ENCODE measurements around the gene GPR37L1.
"Not testable (repeated sequence)": the region's sequence is repeated elsewhere in the genome, so short reads cannot be mapped to it uniquely, and the experiment has no call there.

The GPR37L1 gene

DNA sequence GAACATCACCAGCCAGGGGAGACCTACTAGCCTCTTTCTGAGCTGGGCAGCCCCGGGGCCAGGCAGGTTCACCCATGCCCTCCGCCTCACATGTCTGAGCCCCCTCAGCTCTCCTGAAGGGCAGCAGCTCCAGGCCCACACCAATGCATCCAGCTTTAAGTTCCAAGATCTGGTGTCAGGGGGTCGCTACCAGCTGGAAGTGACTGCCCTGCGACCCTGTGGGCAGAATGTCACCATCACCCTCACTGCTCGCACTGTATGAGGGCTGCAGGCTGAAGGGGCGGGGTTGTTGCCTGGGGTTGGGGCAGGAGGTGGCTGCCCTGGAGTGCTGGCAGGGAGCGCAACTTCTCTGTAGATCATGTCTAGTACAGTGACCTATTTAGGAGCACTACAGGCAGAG lies 46.1 kb downstream of the GPR37L1 start:
- no peak for DNase-seq (ENCODE audit: low spot score)

DNA sequence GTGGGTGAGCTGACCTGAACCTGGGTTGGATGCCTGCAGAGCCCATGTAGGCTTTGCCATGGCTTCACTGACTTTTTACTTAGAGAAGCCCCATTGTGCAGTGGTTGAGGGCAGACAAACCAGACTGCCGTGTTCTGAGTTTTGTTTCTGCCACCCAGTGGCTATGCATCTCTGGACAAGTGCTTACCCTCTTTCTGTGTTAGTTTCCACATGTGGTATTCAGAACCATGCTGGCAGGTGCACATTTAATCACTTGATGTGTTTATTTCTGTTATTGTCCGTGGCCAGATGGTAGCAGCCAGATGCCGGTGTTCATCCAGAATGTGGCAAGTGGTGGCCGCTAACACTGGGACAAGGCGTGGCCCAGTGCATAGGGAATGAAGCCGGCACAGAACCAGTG lies 48.0 kb downstream of the GPR37L1 start:
- DNase-seq (ENCODE audit: low spot score), result no peak

DNA sequence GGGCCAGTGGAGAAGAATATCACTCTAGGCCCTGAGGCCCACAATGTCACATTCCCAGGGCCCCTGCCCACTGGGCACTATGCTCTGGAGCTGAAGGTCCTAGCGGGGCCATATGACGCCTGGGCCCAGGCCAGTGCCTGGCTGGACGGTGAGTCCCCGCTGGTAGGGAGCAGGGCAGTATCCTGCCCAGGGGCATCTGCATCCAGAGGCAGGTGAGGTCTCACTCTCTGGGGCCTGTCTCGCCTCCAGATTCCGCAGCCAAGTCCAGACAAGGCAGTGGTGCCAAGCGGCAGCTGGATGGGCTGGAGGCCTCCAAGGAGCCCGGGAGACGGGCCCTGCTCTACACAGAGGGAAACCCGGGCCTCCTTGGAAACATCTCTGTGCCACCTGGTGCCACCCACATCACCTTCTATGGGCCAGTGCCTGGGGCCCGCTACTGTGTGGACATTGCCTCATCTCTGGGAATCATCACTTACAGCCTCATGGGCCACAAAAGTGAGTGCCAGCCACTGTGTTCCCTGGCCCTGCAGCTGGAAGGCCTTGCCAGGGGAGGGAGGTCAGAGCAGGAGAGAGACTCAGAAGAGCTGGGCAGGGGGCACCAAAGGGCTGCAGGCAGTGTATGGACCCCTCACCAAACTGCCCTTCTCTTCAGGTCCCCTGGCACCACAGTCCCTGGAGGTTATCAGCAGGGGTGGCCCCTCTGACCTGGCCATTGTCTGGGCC lies 48.7 kb downstream of the GPR37L1 start:
- DNase-seq (ENCODE audit: low spot score), result no peak

DNA sequence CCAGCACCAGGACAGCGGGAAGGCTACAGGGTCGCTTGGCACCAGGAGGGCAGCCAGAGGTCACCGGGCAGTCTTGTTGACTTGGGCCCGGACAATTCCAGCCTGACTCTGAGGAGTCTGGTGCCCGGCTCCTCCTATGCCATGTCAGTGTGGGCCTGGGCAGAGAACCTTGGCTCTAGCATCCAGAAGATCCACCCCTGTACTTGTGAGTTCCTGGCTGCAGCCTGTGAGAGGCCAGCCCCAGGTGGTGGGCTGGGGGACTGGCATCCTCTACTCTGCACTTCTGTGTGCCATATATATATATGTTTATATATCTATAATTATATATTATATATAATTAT lies 49.3 kb downstream of the GPR37L1 start:
- no peak for DNase-seq (ENCODE audit: low spot score)

DNA sequence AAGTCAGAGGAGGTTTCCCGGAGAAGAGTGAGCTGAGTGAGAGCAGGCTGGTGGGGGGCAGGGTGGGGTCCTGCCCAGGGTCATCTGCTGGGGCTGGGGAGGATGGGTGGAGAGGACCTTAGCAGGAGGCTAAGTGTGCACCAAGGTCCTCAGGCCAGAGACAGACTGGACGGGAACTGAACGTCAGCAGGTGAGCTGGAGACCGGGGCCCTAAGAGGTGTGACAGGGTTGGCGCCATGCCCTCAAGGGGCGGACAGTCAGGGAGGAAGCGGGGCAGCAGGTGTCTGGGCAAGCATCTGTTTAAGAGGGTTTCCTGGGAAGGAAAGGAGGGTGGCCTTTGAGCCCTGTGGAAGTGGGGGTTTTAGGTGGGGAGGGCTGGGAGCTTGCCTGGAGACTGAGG lies 51.3 kb downstream of the GPR37L1 start:
- DNase-seq (ENCODE audit: low spot score), result no peak

DNA sequence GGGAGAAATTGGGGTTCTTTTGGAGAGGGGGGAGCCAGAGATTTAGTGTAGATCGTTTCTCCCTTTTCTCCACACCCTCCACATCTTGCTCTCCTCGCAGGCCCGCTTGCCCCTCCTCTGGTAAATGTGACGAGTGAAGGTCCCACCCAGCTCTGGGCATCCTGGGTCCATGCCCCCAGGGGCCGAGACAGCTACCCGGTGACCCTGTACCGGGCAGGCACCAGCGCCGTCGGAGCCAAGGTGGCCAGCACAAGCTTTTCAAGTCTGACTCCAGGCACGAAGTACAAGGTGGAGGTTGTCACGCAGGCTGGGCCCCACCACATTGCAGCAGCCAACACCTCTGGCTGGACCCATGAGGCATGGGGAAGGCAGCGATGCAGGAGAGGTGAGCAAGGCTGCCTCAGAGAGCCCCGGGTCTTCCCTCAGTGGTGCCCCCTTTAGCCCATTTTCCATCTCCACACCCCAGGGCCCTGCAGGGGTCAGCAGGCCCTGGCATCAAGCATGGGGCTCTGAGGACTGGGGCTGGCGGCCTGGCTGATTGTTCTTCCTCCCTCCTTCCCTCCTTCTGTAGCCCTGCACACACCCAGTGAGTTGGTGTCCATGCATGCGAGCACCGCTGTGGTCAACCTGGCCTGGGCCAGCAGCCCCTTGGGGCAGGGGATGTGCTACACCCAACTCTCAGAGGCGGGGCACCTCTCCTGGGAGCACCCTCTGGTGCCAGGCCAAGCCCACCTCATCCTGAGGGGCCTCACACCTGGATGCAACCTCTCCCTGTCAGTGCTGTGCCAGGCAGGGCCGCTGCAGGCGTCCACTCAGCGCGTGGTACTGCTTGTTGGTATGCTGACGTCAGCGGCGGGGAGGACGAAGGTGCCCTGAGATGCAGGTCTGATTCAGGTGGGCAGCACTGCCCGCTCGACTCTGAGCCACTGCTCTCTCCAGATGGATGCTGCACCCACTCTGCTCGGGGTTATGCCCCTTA lies 54.5 kb downstream of the GPR37L1 start:
- no peak for DNase-seq (ENCODE audit: low spot score)

DNA sequence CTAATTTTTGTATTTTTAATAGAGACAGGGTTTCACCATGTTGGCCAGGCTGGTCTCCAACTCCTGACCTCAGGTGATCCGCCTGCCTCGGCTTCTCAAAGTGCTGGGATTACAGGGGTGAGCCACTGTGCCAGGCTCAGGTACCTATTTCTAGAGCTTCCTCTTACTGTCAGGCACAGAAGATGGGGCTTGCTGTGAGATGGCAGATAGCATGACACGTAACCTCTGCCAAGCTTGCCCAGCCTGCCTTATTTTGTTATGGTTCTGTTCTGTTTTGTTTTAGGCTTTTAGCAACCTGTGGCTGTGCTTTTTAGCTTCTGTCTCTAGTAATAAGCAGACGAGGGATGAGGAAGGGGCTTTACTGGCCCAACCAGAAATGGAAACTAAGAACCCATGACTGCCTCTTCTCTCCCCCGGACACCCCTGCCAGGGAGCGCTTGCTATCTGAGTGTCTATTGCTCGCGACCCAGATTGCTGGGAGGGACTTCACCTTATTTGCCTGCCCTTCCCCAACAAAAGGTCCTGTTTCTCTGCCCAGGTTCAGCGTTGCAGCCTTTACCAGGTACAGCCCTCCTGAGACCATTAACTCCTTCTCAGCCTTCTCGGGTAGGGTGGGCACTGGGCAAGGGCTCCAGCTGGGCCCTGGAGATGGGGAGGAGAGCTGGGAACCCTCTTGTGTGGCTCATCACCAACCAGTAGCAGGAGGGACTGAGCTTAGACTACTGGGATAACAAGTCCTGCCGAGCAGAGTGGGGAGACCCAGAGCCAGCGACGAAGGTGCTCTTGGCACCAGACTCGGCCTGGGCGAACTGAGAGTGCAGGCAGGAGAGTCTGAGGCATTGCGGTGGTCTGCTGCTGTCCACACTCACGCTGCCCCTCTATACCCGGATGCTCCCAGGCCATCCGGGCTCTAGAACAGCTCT lies 57.4 kb downstream of the GPR37L1 start:
- no peak for DNase-seq (ENCODE audit: low spot score)

DNA sequence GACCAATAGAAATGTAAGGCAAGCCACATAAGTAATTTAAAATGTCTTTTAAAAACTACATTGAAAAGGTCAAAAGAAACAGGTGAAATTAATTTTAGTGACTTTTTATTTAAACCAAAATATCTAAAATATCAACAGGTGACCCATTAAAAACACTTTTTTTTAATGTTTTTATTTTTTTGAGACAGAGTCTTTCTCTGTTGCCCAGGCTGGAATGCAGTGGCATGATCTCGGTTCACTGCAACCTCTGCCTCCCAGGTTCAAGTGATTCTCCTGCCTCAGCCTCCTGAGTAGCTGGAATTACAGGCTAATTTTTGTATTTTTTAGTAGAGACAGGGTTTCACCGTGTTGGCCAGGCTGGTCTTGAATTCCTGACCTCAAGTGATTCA lies 58.0 kb downstream of the GPR37L1 start:
- DNase-seq (ENCODE audit: low spot score), result not testable (repeated sequence)

DNA sequence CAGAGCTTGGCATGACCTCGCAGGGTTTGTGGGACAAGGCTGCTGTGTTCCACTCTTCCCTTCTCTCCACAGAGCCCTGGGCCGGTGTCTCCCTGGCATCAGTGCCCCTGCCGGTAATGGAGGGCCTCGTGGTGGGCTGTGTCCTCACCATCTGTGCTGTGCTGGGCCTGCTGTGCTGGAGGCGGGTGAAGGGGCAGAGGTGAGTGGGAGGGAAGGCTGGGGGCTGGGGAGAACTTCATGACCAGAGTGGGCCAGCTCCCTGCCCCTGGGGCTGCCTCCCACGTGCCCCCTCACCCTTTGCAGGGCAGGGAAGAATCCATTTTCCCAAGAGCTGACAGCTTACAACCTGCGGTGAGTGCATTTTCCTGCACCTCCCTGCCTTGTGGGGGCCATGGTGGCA lies 58.9 kb downstream of the GPR37L1 start:
- DNase-seq (ENCODE audit: low spot score), result no peak

DNA sequence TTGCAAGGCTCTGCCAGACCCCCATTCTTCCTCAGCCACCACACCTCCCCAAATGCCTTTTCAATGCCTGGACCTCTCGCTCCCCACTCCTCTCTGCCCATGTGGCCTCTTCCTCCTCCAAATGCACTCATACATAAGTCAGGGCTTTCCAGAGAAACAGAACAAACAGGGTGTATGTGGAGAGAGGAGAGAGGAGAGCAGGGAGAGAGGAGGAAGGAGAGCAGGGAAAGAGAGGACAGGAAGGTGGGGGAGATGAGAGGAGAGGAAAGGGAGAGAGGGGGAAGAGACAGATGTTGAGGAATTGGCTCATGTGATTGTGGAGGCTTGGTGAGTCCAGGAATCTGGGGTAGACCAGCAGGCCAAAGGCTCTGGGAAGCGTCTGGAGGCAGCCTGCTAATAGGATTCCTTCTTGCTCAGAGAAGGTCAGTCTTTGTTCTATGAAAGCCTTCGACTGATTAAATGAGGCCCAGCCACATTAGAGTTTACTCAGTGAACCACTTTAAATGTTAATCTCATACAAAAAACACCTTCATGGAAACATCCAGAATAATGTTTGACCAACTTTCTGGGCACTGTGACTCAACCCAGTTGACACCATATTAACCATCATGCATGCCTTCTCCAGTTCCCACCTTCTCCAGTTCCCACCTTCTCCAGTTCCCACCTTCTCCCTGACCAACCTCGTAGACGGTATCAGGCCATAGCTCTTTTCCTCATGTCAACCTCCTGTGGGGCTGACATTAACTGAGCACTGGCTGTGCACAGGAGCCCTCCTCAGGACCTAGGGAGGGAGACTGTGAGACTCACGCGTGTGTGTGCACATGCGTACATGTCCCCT lies 59.5 kb downstream of the GPR37L1 start:
- no peak for DNase-seq (ENCODE audit: low spot score)
